CD4-positive, alpha-beta T cell treated with Interleukin-17A for 4 hours (primary cell): ENCODE results near the gene PXDN.

Source experiments
- DNase-seq: peaks from one replicate; pipeline ENCODE4 v3.0.0-alpha.2; 2020; ENCODE audit warnings: mixed read lengths

PXDN gene

DNA sequence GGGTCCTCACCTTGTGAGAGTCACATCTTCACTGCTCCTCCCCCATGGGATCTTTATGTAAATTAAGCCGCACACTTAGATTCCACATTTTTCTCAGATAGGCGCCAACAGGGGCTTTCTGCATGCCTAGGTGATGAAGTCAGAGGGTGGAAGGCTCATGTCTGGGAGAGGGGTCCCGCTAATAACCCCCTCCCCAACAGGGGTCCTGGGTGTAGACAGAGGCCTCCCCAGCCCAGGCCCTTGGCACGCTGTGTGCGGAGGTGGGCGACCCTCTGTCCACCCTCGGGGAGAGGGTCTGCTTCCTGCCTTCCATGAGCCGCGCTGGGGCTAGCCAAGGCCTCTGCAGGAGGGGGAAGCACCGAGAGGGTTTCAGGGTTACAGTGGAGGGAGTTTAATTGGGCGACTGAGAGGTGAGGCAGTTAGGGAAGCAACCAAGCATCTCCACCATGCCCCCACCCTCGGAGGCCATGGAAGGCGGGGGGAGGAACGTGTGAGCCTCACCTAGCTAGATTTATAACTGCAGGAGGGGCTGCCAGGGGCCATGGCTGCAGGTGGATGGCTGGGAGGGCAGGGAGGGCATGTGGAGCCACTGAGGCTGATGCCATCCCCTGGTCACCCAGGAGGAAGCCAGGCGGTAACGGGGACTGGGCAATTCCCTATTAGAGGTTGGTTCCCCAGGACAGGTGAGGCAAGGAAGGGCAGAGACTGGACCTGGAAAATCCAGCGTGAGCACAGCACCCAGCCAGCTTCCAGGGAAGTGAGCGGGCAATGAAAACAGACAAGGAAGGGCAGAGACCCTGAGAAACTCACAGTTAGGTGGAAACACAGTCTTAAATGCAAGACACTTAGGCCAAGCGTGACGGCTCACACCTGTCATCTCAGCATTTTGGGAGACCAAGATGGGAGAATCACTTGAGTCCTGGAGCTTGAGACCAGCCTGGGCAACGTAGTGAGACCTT, 7.7 kb upstream of the PXDN start:
- DNase-seq = no peak

DNA sequence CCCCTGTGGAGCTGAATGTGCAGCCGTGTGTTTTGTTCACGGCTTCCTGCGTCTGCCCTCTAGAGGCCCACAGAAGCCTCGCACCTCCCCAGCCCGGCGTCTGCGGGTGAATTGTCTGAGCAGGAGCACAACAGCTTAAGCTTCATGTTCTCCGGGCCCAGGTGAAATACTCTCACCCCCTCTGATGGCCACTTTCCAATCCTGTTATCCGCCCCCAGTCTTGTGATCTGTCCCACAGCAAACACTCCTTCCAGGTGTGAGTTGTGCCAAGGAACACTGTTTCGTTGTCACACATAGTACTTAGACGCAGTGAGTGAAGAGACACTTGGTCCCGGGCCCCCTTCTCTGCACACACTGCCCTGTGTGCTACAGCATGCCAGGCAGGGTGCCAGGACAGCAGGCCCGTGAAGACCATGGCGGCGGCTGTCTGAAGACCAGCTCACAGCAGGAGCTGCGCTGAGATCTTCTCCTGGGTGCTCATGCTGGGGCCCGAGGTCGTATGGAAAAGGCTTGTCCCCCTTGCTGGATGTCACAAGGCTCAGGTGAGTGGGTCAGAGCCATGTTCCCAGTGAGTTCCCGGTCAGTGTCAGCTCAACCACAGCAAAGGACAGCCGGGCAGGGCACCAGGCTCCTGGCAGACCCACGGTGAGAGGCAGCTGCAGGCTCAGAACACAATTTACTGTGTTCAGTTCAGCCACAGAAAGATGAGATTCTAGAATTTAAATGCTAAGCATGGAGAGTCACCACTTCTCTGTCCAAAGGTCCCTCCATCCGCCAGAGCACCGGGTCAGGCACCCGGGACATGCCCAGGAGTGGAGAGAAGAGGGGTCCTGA, 6.8 kb upstream of the PXDN start:
- peak; percentile 38 for DNase-seq

DNA sequence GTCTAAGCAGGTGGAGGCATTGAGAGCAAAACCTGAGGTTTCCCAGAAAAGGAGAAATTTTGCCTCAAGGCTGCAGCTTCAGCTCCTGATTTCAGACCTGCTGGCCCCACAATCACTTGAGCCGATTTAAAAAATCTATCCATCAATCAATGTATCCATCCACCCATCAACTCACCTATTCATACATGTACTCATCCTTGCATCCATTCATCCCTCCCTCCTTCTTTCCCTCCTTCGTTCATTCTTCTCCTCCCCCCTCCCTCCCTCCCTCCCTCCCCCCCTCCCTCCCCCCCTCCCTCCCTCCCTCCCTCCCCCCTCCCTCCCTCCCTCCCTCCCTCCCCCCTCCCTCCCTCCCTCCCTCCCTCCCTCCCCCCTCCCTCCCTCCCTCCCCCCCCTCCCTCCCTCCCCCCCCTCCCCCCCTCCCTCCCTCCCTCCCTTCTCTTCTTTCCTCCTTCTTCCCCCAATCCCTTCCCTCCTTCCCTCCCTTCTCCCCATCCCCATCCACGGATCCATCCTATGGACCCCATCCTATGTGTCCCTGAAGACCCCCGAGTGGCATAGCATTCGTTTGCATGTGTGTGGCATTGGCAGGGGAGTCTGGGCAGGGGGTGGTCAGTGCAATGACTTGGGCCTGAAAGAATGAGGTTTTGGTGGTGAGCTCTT, 6.1 kb upstream of the PXDN start:
- no peak for DNase-seq

DNA sequence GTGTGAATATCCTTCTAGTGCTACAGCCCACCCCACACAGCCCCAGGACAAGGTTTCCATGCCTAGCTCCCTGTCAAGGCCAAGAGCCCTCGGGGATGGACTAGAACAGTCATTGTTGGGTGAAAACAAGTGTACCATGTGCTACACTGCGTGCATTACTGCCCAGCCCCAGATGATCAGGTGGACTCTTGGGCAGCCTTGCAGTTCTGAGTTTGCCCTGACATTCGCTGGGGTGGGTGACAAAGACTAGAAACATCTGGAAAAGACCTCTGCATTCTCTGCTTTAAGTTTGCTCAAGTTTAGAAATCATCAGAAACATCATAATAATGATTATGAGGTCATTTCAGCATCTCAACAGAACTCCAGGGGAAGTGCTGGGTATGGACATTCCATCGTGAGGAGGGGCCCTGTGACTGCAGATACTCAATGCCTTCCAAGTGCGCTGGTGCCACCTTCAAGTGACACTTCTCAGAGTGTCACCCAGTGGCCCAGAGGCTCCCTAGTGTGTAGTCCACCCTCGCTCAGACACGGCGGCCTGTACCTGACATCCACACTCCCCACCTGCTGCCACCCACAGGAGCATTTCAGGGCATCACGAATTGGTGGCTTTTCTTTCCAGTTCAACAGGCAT, 5.3 kb upstream of the PXDN start:
- no peak for DNase-seq

DNA sequence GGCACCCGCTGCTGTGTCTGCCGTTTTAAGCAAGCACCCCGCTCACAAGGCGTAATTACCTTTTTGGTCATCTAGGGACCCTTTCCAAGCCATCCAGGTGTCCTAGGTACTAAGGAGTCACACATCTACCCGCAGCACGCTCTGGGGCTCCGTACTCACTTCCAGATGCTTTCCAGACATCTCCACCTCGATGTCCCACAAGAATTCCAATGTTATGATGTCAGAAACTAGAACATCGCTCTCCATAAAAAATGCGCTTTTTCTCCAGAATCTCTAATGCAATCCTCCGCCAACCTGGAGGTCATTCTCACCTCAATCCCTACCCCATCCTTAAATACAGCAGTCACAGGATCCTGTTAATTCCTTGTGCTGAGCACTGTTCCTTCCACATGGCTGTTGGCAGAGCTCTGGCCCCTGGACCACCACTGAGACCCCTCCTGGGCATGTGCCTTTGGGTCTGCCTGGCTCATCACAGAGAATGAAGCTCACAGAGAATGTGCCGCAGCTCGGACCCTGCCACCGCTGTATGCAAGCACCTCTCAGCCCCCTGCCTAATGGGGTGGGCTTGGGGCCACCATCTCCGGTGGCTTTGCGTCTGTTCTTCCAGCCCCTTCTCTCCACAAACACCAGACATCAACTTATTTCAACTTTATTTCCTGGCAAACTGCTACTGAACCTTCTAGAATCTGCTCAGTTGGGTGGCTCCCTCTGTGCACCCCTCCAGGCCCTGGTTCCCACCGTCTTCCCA, 4.6 kb upstream of the PXDN start:
- no peak for DNase-seq

DNA sequence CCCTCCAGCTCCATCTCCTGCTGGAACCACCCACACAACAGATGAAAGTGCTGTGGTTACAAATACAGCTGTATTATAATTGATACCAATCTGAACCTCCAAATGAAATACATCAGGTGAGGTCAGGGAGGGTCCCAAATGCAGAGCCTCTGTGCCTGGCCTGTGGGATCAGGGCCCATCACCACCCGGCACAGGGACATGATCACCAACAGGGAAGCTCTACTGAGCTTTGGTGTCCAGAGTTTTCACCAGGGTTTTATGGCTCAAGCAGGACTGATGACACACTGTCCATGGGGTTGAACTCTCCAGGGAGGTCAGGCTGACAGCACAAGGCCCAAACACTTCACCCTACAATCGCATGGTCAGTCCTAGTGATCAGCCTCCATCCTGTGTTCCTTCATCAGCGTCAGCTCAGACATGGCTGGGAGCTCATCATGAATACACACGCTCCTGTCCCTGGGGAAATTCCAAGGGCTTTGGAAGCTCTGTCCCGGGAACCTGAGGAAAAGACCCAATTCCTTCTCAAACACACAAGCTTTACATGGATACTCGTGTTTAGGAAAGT, 3.9 kb upstream of the PXDN start:
- DNase-seq = no peak

DNA sequence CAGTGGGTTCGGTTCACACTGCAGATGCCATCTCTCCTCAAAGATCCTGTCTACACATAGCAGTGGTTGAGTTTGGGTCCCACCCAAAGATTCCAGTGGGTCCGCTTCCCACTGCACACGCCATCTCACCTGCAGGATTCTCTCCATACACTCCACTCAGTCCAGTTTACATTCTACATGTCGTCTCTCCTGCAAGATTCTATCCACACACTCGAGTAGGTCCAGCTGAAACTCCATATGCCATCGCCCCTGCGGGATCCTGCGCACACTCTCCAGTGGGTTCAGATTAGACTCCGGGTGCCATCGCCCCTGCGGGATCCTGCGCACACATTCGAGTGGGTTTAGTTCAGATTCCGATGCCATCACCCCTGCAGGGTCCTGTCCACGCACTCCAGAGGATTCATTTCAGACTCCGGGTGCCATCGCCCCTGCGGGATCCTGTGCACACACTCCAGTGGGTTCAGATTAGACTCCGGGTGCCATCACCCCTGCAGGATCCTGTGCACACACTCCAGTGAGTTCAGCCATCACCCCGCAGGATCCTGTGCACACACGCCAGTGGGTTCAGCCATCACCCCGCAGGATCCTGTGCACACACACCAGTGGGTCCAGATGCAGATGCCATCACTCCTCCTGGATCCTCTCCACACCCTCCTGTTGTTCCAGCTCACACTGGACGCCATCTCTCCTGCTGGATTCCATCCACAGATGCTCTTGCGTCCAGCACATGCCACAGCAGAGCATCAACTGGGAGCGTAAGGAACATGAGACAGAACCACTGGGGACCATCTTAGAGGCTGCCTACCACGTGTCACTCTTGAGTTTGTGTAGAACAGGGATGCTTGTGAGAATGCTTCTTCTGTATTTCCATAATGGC, 3.0 kb upstream of the PXDN start:
- DNase-seq = no peak

DNA sequence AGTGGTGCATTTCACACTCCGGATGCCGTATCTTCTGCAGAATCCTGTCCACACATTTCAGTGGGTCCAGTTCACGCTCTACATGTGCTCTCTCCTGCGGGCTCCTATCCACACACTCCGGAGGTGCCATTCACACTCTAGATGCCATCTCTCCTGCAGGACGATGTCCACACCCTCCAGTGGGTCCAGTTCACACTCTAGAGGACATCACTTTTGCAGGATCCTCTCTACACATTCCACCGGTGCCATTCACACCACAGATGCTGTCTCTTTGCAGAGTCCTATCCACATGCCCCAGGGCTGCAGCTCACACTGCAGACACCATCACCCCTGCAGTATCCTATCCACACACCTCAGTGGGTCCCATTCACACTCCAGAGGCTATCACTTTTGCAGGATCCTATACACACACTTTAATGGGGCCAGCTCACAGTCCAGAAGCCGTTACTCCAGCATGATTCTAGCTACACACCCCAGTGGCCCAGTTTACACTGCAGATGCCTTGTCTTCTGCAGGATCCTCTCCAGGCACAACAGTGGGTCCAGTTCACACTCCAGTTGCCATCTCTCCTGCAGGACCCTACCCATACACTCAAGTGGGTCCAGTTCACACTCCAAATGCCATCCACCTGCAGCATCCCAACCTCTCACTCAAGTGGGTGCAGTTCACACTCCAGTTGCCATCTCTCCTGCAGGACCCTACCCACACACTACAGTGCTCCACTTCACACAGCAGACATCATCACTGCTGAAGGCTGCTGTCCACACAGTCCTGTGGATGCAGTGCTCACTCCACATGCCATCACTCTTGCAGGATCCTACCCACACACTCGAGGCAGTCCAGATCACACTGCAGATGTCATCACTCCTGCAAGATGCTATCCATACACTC, 2.1 kb upstream of the PXDN start:
- no peak for DNase-seq

DNA sequence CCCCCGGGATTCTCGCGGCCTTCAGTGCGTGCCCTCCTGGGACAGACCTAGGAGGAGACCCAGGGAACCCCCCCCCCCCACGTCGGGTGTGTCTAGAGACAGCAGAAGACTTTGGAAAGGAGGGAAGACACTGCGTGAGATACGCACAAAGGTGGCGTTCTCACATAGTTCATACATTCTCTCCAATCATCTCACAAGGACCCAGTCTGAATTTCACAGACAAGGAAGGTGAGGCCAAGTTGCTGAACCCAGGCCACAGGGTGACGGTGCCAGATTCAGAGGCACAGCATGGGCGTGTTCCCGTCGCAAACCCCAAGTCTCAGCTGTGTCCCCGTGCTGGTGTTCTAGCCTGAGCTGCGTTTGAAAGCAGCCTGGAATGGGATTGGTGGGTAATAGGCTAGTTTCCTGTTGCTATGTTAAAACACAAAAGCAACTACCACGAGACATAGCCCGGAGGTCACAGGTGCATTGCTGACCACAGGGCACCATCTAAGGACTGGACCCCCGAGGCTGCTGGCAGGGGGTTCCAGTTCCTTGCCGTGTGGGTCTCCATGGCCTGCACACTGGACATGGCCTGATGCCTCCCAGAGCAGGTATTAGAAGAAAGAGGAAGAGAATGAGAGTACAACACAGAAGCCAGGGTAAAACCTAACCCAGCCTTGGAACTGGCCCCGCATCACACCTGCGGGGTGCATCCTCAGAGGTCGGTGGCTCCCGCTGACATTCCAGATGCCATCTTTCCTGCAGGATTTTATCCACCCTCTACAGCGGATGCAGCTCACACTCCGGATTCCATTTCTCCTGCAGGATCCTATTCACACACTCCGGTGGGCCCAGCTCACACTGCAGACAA, 1.1 kb upstream of the PXDN start:
- no peak for DNase-seq

DNA sequence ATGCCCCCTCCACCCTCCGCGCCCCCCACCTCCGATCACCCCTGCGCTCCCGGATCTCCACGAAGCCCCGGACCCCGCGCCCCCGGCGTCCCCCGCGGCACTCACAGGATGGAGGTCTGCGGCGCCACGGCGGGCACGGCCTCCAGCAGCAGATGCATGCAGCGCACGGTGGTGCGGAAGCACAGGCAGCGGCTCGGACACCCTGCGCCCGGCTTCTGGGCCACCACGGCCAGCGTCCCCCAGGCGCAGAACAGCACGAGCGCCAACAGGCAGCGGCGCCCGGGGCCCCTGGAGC, 217 bp downstream of the PXDN start:
- DNase-seq = no peak

DNA sequence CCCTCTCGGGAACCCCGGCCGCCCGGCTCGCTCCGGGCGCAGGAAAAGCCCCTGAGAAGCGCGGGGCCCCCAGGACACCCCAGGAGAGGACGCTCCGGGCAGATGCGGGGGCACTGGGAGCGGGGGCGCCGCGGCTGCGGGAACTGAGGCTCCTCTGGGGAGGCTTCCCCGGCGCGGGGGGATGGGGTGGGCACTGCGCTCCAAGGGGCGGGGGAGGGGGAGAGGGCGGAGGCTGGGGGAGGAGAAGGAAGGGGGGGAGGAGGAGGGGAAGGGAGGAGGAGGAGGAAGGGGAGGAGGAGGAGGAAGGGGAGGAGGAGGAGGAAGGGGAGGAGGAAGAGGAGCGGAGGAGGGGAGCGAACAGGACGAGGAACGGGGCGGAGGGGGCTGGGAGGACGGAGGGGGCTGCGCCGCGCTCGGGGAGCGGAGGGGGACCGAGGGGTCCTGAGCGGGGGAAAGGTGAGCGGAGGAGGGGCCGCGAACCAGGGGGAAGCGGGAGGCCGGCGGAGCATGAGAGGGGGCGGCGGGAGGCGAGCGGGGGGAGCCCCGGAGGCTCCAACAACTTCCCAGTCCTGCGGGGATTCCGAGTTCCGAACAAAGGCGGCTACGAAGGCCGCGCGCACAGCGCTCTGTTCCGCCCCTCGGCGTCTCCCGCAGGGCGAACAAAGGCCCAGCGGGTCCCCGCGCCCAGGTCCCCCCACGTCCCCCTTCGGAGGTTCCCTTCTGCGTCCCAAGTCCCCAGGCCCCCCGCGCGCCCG, 742 bp downstream of the PXDN start:
- DNase-seq = no peak

DNA sequence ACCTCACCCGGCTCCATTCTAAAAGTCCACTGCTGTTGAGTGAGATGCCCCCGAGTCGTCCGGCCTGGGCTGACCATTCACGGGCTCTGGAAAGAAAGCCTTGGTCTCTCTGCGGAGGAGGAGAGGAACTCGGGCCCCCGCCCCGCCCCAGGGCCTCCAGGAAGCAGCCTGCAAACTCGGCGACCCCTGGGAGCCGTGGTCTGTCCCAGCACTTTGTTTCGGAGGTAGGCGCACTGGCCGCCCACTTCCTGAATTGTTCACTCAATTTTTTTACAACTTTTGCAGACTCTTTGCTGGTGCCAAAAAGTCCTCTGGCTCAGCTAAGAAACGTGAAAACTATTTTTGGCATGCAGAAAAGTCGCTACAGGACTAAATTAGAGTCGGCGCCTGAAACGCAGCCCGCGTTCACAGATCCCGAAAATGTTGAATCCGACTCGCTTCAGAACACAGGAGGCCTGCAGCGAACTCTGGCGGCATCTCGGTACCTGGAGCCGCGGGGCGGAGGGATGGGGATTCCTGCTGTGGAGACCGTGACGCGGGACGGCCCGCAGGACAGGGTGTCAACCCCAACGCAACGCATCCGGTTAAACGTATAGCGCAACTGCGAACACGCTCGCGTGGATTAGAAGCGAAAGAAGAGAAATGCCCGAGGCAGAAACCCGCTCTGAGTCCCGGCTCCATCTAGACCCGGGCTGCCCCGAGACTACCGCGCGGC, 1.5 kb downstream of the PXDN start:
- DNase-seq = no peak

DNA sequence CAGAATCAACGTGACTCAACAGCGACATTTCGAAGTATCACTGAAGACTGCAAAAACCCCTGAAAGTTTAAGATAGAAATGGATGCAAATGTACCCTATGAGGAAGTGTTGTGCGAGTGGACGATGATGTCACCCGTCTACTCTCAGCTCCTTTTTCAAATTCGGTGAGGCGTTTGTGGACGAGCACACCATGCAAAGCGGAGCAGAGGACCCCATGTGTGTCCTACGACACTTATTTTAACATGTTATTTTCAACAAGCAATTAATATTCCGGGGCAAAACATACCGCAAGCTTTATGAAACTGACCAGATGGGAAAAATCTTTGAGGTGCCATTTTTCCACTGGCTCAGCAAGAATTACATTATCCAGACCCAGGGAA, 2.0 kb downstream of the PXDN start:
- no peak for DNase-seq

DNA sequence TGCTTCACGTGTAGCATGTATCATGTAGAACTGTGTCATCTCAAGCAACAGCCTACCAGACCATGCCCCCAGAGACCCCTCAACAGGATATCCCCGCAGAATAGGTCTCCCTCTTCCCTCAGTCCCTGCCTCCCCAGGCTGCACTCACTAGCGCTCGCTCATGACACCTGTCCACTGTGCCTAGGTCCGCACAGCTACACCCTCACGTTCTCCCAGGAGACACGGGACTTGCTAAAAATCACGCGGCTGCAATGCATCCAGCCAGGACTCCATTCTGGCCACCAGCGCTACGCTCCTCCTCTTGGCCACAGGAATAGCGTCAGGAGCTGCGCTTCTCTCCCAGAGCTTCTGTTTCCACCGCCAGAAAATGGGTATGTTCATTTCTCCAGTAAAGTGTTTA, 2.5 kb downstream of the PXDN start:
- no peak for DNase-seq

DNA sequence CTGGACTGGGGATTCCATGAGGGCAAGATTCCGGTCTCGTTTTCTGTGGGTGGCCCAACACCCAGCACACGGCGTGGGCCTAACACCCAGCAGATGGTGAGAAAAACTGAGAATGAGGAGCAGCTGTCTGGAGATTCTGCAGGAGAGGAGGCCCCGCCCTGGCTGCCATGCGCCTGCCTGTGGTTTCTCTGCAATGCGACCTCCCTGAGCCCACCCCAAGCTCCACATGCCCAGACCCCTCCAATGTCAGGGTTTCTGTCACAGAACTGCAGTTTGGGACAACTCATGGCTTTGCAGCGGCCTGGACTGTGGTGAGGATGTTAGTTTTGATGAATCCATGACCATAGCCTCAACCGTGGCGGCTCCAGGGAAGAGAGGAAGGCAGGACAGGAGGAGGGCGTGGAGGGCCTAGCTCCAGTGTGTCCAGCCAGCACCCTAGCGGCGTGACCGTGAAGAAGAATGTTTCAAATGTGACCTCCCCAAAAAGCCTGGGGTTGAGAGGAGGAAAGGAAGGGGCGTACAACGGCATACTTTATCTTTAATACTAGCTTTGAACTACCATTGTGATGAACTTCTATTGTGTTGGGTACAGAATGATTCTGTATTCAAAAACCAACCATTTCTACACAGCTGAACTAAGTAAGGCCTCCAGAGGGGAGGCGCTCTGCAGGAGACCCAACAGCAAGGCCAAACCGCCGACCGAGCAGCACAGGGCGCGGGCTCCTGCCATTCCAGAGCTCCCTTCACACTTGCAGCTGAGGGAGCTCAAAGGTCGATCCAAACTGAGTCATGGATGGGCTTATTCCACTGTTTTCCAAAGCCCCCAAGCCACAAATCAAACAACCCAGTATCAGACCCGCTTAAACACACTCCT, 3.4 kb downstream of the PXDN start:
- DNase-seq = no peak

DNA sequence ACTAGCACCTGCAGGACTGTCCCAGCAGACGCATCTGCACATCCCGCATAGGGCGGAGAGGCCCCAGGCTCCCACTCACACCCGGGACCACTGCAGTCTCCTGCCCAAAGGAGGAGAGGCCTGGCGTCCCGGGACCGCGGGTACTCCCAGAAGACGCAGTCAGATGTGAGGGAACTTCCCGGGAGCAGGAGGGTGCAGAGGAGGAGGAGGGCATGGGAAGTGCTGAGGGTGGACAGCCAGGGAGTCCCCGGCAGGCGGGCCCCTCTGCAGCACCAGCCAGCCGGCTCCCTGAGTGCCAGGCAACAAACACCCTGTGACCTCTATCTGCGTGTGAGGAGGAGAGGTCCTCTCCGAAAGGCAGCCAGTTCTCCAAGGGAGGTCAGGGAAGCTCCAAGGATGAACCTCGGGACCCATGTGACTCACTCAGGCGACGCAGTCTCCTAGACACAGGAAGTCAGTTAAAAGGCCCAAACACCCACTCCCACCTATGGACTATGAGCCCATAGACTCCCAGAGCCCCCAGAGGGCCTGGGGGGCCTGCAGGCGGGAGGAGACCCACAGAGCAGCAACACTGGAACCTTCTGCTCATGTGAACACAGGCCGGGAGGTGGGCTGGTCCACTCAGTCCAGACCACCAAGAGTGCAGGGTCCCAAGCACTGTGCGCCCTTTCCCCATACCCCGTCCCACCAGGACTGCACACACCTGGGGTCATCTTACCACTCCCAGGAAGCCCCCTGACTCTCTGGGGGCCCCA, 4.2 kb downstream of the PXDN start:
- no peak for DNase-seq
